GM12878 (cell line): Measurements from ENCODE around the gene RGS5. TPM values are rescaled to one million over a fixed set of nuclear protein-coding genes. Genes with fewer than 3 reads are reported as not detected.

ENCODE experiments used
- ATAC-seq: fragments of 200-7000 bp; cut with Tn5 transposase; 3 replicates; pipeline ENCODE4 v1.9.1; 2020; ENCODE audit warnings: mild to moderate bottlenecking, moderate library complexity
- BruUV-seq: library from RNA; stranded (reverse); fragments of 400-500 nt; replicated peaks from 2 replicates; lab custom pipeline; 2021; lab: Mats Ljungman, UMichigan
- CTCF ChIA-PET: fragments of 300-600 bp; sonication (Branson Sonifier 250); formaldehyde crosslinking; extraction: SDS; loops from one replicate; lab custom pipeline; 2021; ENCODE audit warnings: inconsistent platforms; lab: Yijun Ruan, JAX
- POLR2A ChIA-PET: fragments of 350-600 bp; formaldehyde crosslinking; extraction: SDS; loops from one replicate; lab custom pipeline; 2021; ENCODE audit warnings: inconsistent platforms; lab: Charles Lee
- RAD21 ChIA-PET: fragments of 300-600 bp; sonication (Branson Sonifier 250); formaldehyde crosslinking; loops from one replicate; lab custom pipeline; 2023; ENCODE audit warnings: antibody characterized with exemption; ENCODE audit not compliant: unreplicated experiment; lab: Charles Lee
- SMC1A ChIA-PET: fragments of 300-600 bp; sonication (Branson Sonifier 250); formaldehyde crosslinking; loops from one replicate; lab custom pipeline; 2023; ENCODE audit not compliant: unreplicated experiment, uncharacterized antibody; lab: Charles Lee
- DNase-seq: peaks from one replicate; pipeline ENCODE4 v3.0.0-alpha.2; 2011; ENCODE audit warnings: low read depth, low spot score
- FAIRE-seq: peaks from 3 replicates; lab custom pipeline; 2011; peaks lifted over from hg19 to GRCh38; lab: Jason Lieb, UNC
- H2AFZ ChIP-seq: 2 replicates; pipeline ENCODE4 v1.6.0; 2011; ENCODE audit warnings: low read depth, low read length, control low read depth; ENCODE audit not compliant: control insufficient read depth
- H3K27ac ChIP-seq: 2 replicates; pipeline ENCODE4 v1.5.1; 2011; ENCODE audit warnings: control low read depth; ENCODE audit not compliant: control insufficient read depth, insufficient read depth
- H3K27me3 ChIP-seq, 2 experiments: replicated peaks in 1 of 2; 2 replicates each; pipeline versions ENCODE4 v1.6.0 to v1.6.1; 2011; ENCODE audit warnings: low read length in 1 of 2; ENCODE audit not compliant: control insufficient read depth in 2 of 2, insufficient read depth in 2 of 2
- H3K36me3 ChIP-seq, 2 experiments: 2 replicates each; pipeline ENCODE4 v1.5.1; 2011; ENCODE audit warnings: low read length in 1 of 2; ENCODE audit not compliant: control insufficient read depth in 2 of 2, insufficient read depth in 2 of 2
- H3K4me1 ChIP-seq: 2 replicates; pipeline ENCODE4 v1.6.1; 2011; ENCODE audit warnings: mild to moderate bottlenecking, low read length, moderate library complexity, mixed read lengths; ENCODE audit not compliant: control insufficient read depth, insufficient read depth
- H3K4me2 ChIP-seq: 2 replicates; pipeline ENCODE4 v1.6.0; 2011; ENCODE audit warnings: control low read depth; ENCODE audit not compliant: control insufficient read depth, insufficient read depth
- H3K4me3 ChIP-seq: fragments of 200-600 bp; sonication (generic); 2 replicates; pipeline ENCODE4 v1.5.1; 2016
- H3K79me2 ChIP-seq: 2 replicates; pipeline ENCODE4 v1.6.0; 2011; ENCODE audit warnings: low read length; ENCODE audit not compliant: control insufficient read depth, insufficient read depth
- H3K9ac ChIP-seq: 2 replicates; pipeline ENCODE4 v1.8.0; 2011; ENCODE audit warnings: low read length, control low read depth, mixed read lengths; ENCODE audit not compliant: control insufficient read depth, insufficient read depth
- H3K9me3 ChIP-seq: replicated peaks from 3 replicates; pipeline ENCODE4 v1.5.1; 2011; ENCODE audit warnings: mild to moderate bottlenecking, low read length; ENCODE audit not compliant: control insufficient read depth, insufficient read depth
- H4K20me1 ChIP-seq: 2 replicates; pipeline ENCODE4 v1.6.0; 2011; ENCODE audit not compliant: control insufficient read depth, insufficient read depth
- CBX5 ChIP-seq: sonication (generic); IDR thresholded peaks from 2 replicates; pipeline ENCODE4 v1.6.1; 2016; ENCODE audit warnings: low read depth, moderate library complexity, mild to moderate bottlenecking, inconsistent platforms
- CREM ChIP-seq: IDR thresholded peaks from 2 replicates; pipeline ENCODE4 v1.6.1; 2014; ENCODE audit warnings: antibody characterized with exemption, low read depth
- EP300 ChIP-seq, 2 experiments: fragments of 150-350 bp in 1 of 2; IDR thresholded peaks; 2 replicates each; pipeline ENCODE4 v1.6.1; 2011 to 2012; ENCODE audit warnings: low read depth in 2 of 2, low read length in 2 of 2, borderline replicate concordance in 1 of 2, improper control_type of control experiment in 1 of 2, inconsistent platforms in 1 of 2; ENCODE audit not compliant: control insufficient read depth in 1 of 2
- FOXM1 ChIP-seq: IDR thresholded peaks from 2 replicates; pipeline ENCODE4 v1.6.1; 2012; ENCODE audit warnings: low read depth, mild to moderate bottlenecking, inconsistent platforms, low read length, moderate library complexity
- NR2C1 ChIP-seq: fragments of 450-650 bp; IDR thresholded peaks from 2 replicates; pipeline ENCODE4 v1.6.1; 2017; ENCODE audit warnings: antibody characterized with exemption, mild to moderate bottlenecking, moderate library complexity
- PAX8 ChIP-seq: fragments of 450-650 bp; IDR thresholded peaks from 2 replicates; pipeline ENCODE4 v1.6.1; 2017; ENCODE audit warnings: mild to moderate bottlenecking, moderate library complexity
- POLR2AphosphoS2 ChIP-seq: IDR thresholded peaks from 2 replicates; pipeline ENCODE4 v1.6.1; 2011; ENCODE audit warnings: low read depth, mild to moderate bottlenecking, low read length, improper control_type of control experiment, moderate library complexity
- SP1 ChIP-seq: IDR thresholded peaks from one replicate; pipeline ENCODE4 v1.6.1; 2011; ENCODE audit warnings: low read depth, low read length
- TCF7 ChIP-seq: IDR thresholded peaks from 2 replicates; pipeline ENCODE4 v1.6.1; 2014; ENCODE audit warnings: antibody characterized with exemption, borderline replicate concordance
- ZBED1 ChIP-seq: IDR thresholded peaks from 2 replicates; pipeline ENCODE4 v1.6.1; 2016; ENCODE audit warnings: borderline replicate concordance
- WGBS: methylation state at CpG from one replicate; pipeline ENCODE4 v1.1.6; 2016; ENCODE audit warnings: low lambda C conversion rate; ENCODE audit not compliant: insufficient replicate concordance, insufficient coverage; ENCODE audit errors: missing lambda C conversion rate; 5-methylcytosine and 5-hydroxymethylcytosine counted together
- in situ Hi-C: fragments of 300-500 bp; cut with MboI; formaldehyde crosslinking; loops from 9 replicates; pipeline ENCODE4 v1.14.3; 2018; ENCODE audit warnings: mixed read lengths
- intact Hi-C: fragments of 100-400 bp; cut with micrococcal nuclease; formaldehyde crosslinking; loops from one replicate; pipeline ENCODE4 v1.14.2; 2022; ENCODE audit not compliant: unreplicated experiment
- polyA plus RNA-seq, 11 experiments: library from polyadenylated mRNA; depleted of rRNA in 4 of 11; unstranded in 6 of 11; stranded (reverse) in 5 of 11; fragments of >200 nt; fragmentation: Nextera tagmentation in 4 of 11; fragmentation: Illumina TruSeq in 1 of 11; extraction: Ambion mirVana in 4 of 11; extraction: Trizol in 1 of 11; gene quantifications; 1 replicate in 1 of 11; 2 replicates in 10 of 11; pipeline versions ENCODE4 v1.2.1 to v1.2.3, GENCODE V29; 2011 to 2016; ENCODE audit warnings: inconsistent platforms in 2 of 11, missing spikeins in 2 of 11, low read depth in 1 of 11
- total RNA-seq, 4 experiments: library from RNA; depleted of rRNA in 3 of 4; stranded (reverse); fragments of >200 nt in 3 of 4; fragmentation: Illumina TruSeq in 1 of 4; extraction: Trizol in 1 of 4; gene quantifications; 2 replicates each; pipeline versions ENCODE4 v1.2.1 to v1.2.3, GENCODE V29; 2013 to 2021

RGS5 gene
- total and polyA plus RNA-seq, 10 of the 15 experiments (the other 5 are each of a cell fraction or from before 2014, with no cell fraction given), result 0.63 to 7.4 (median 2.8) TPM

GRCh38 chr1:163186862-163187261 is 15.9 kb downstream of the RGS5 start:
- no peaks in the 10 kb centered on the region for H3K9me3 ChIP-seq
- H3K4me1 ChIP-seq, result no peaks in the 10 kb centered on the region
- POLR2A ChIA-PET, result no interaction called here
- H3K4me2 ChIP-seq, result no peak overlapping the region
- H4K20me1 ChIP-seq, result no peaks in the 10 kb centered on the region; the same call in 1 of the 2 replicates
- in situ Hi-C loops, result no loop called here
- H3K27ac ChIP-seq, result no peak overlapping the region
- H3K27me3 ChIP-seq, result no peaks in the 10 kb centered on the region; a peak in 1 of 4 replicates
- FAIRE-seq (no peak), ATAC-seq (no peak), DNase-seq (no peak)
- intact Hi-C loops, result no loop called here
- BruUV-seq, result no TSS peak
- H3K79me2 ChIP-seq, result no peaks in the 10 kb centered on the region
- H2AFZ ChIP-seq, result no peak overlapping the region
- H3K4me3 ChIP-seq, result no peak overlapping the region
- no peaks in the 10 kb centered on the region for H3K36me3 ChIP-seq
- no peak overlapping the region for H3K9ac ChIP-seq
- CTCF ChIA-PET, result interaction anchor here (3.1 kb wide), 1 partner anchor 12 kb away, joined by 15 read pairs; no protein-coding TSS in a partner anchor
- RAD21 ChIA-PET, result no interaction called here
- 37% methylated on average over 2 of the region's 2 CpGs for WGBS
- SMC1A ChIA-PET, result interaction anchor here (1.0 to 1.2 kb wide), 2 partner anchors 9 to 11 kb away, joined by 3 read pairs; no protein-coding TSS in a partner anchor
- TF ChIP-seq ZBED1, result no peak
- no peak for TF ChIP-seq TCF7
- no peak for TF ChIP-seq CBX5
- no peak for TF ChIP-seq NR2C1
- no peak for TF ChIP-seq CREM
- no peak for TF ChIP-seq POLR2AphosphoS2
- TF ChIP-seq EP300 (IDR thresholded peaks at IDR 0.05; ENCODE audit: borderline replicate concordance in 1 of 2, control insufficient read depth in 1 of 2, low read depth in 2 of 2, low read length in 2 of 2), result no peak
- TF ChIP-seq PAX8, result no peak
- no peak for TF ChIP-seq SP1
- no peak for TF ChIP-seq FOXM1
